Measurements from ENCODE around the gene TTC21B.

GRCh38 chr2:165870346-165870745 is 83.2 kb downstream of the TTC21B start:
- TF ChIP-seq CTCF (IDR thresholded peaks at IDR 0.05; ENCODE audit: borderline replicate concordance, extremely low read depth, low read length, poor library complexity, severe bottlenecking) = no peak
- no peak for TF ChIP-seq EZH2 (IDR thresholded peaks at IDR 0.05; ENCODE audit: borderline replicate concordance, low read depth, low read length, severe bottlenecking)
